ENCODE data around the gene LIN7C. TPM values are rescaled to one million over a fixed set of nuclear protein-coding genes. Genes with fewer than 3 reads are reported as not detected.

The LIN7C gene
- total RNA-seq, 2 experiments from 2014 or later = 19.7 to 31.6 TPM

GRCh38 chr11:27473017-27473406 is 33.6 kb downstream of the LIN7C start:
- Histone ChIP-seq H3K79me2 (ENCODE audit: insufficient read depth, low read depth, low read length) (no peaks in the 10 kb centered on the region), H3K4me3 (ENCODE audit: low read depth, low read length, poor library complexity, severe bottlenecking) (no peak overlapping the region), H3K27ac (ENCODE audit: low read depth, low read length, poor library complexity, severe bottlenecking) (no peak overlapping the region), H3K4me1 (ENCODE audit: insufficient read depth, low read length, poor library complexity, severe bottlenecking) (no peaks in the 10 kb centered on the region), H3K9me3 (ENCODE audit: low read length) (no peaks in the 10 kb centered on the region), H4K20me1 (ENCODE audit: insufficient read depth, low read length) (no peaks in the 10 kb centered on the region), H3K36me3 (ENCODE audit: insufficient read depth, low read length) (no peaks in the 10 kb centered on the region), H3K4me2 (ENCODE audit: low read length) (no peak overlapping the region), H2AFZ (ENCODE audit: low read length) (no peak overlapping the region), H3K9me2 (ENCODE audit: insufficient read depth, low read length) (no peaks in the 10 kb centered on the region)
- no peak for TF ChIP-seq CTCF (conservative IDR thresholded peaks at IDR 0.05; ENCODE audit: low read length)
- TF ChIP-seq EZH2phosphoT487 (IDR thresholded peaks at IDR 0.05; ENCODE audit: borderline replicate concordance, low read depth, low read length) = no peak
- no peak for DNase-seq (ENCODE audit: low spot score)
- no TSS peak for BruUV-seq (replicated peaks)
- ChIA-PET POLR2A (interaction anchor here (0.7 kb wide), 1 partner anchor 81 kb away, joined by 3 read pairs; no protein-coding TSS in a partner anchor), CTCF (ENCODE audit: unreplicated experiment) (no interaction called here)
- intact Hi-C loops (cut with micrococcal nuclease; ENCODE audit: unreplicated experiment) = no loop called here

- peak within 1 kb of the TSS; percentile 31 for H3K4me3 ChIP-seq (ENCODE audit: low read depth, low read length, poor library complexity, severe bottlenecking)
- intact Hi-C loops (cut with micrococcal nuclease; ENCODE audit: unreplicated experiment) = no loop called here
- BruUV-seq (replicated peaks) = no TSS peak
These were observed 34.1 kb downstream of the LIN7C start, which contains the start of gene LGR4 for GRCh38 chr11:27472398-27473016. TSS of gene LGR4 (minus strand) at chr11:27472790. CDS start at chr11:27472302, 488 bp downstream.

More at GRCh38 chr11:27472398-27473016, 34.1 kb downstream of the LIN7C start, which contains the start of gene LGR4:
- Histone ChIP-seq H3K36me3 (ENCODE audit: insufficient read depth, low read length) (no peaks in the 10 kb centered on the region), H3K9me3 (ENCODE audit: low read length) (no peaks in the 10 kb centered on the region), H3K4me1 (ENCODE audit: insufficient read depth, low read length, poor library complexity, severe bottlenecking) (no peaks in the 10 kb centered on the region), H2AFZ (ENCODE audit: low read length) (no peak within 1 kb of the TSS), H4K20me1 (ENCODE audit: insufficient read depth, low read length) (no peaks in the 10 kb centered on the region), H3K4me2 (ENCODE audit: low read length) (peak within 1 kb of the TSS; percentile 46; the same call in 1 of the 2 replicates), H3K27ac (ENCODE audit: low read depth, low read length, poor library complexity, severe bottlenecking) (no peak within 1 kb of the TSS), H3K9me2 (ENCODE audit: insufficient read depth, low read length) (no peaks in the 10 kb centered on the region), H3K79me2 (ENCODE audit: insufficient read depth, low read depth, low read length) (no peaks in the 10 kb centered on the region)
- DNase-seq (ENCODE audit: low spot score) = no peak
- TF ChIP-seq CTCF (conservative IDR thresholded peaks at IDR 0.05; ENCODE audit: low read length) = no peak
- CTCF ChIA-PET (ENCODE audit: unreplicated experiment) = no interaction called here
- POLR2A ChIA-PET = interaction anchor here (0.7 kb wide), 1 partner anchor 82 kb away, joined by 3 read pairs; no protein-coding TSS in a partner anchor
